HG03066 (cell line): ENCODE data around the gene MEGF11.

Experiments
- ATAC-seq: cut with Tn5 transposase; IDR thresholded peaks from one replicate; pipeline ENCODE4 v1.9.1; 2021; ENCODE audit warnings: low read depth; ENCODE audit not compliant: unreplicated experiment

Gene MEGF11

DNA sequence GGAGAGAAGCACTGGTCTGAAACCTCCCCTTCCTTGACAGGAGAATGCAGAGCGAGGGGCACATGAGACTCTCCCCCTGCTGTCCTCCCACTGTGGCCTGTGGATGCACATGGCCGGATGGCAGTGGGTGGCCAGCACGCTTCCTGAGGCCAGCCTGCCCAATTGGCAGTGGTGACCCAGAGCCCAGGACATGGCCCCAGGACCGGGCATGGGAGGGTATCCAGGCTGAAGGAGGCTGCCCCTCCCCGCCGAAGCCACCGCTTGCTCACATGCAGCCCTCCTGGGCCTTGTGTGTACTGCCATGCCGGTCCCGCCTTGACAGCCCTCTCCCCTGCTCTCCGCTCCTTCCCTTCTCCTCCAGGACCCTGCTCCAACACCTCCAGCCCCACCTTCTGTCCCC, 100.9 kb downstream of the MEGF11 start:
- no peak for ATAC-seq

- no peak for ATAC-seq
These were observed 101.7 kb downstream of the MEGF11 start for GRCh38 chr15:66151809-66152208.

DNA sequence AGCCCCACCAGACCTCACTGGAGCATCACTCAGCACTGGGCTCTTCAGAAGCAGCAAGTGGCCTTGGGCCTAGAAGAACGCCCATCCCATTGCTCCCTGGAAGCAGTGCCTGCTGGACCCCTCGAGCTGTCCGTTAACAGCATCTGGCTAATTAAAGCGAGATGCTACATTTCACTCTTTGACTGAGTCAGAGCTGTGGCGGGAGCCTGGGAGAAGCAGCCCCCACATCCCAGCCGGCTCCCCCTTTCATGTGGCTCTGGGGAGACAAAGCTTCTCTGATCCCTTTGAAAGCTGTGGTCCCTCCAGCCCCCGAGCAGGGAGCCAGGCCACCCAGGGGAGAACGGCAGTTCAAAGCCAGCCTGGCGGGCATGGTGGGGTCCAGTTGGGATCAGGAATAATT, 103.7 kb downstream of the MEGF11 start:
- ATAC-seq, result no peak

GRCh38 chr15:66148187-66148586, 105.4 kb downstream of the MEGF11 start:
- no peak for ATAC-seq

DNA sequence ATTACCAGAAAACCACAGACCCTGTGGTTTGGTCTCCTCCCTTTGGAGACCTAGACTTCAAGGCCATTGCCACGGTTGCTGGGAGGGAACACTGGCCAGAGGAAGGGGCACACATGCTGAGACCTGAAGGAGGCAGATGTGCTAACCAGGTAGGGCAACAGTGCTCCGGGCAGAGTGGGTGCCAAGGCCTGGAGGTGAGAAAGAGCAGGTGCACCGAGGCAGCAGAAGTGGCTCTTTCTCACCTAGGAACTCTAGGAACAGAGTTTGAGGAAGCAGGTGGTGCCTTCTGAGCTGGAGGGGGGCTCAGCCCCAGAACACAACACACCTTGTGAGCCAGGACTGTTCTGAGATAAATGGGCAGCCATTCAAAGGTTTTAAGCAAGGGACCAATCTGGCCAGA, 106.1 kb downstream of the MEGF11 start:
- ATAC-seq, result no peak

GRCh38 chr15:66145726-66146182, 107.8 kb downstream of the MEGF11 start:
- no peak for ATAC-seq

DNA sequence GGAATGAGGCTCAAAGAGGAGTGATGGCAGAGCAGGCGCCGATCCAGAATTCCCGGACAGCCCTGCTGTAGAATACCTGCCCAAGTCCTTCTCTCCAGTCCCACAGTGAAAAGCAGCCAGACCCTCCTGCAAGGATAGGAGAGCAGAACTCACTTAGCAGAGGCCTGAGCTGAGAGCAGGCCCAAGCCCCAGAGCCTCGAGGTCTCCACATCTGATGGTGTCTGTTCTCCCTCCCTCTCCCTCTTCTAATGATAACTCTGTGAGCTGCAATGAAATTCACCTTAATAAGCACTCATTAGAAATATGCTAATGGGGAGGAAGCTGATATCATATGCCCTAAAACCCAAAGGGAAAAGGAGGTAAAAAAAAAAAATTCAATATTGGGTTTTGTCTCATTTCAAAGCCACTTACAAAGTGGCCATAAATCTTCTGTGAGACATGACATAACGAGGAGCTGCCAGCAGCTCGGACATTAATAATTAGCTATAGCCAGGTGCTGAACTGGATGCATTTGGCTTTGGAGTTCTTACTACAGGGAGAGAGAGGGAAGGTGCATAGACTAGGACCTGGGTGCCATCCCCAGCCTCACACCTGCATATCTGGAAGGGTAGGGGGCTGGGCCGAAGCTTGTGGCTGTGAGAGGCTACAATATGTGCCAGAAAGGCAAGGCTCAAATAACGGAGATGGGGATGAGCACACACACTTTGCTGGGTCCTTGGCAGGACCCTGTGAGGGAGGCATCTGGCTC, 108.4 kb downstream of the MEGF11 start:
- ATAC-seq, result no peak

GRCh38 chr15:66142285-66142684, 111.3 kb downstream of the MEGF11 start:
- ATAC-seq, result no peak

DNA sequence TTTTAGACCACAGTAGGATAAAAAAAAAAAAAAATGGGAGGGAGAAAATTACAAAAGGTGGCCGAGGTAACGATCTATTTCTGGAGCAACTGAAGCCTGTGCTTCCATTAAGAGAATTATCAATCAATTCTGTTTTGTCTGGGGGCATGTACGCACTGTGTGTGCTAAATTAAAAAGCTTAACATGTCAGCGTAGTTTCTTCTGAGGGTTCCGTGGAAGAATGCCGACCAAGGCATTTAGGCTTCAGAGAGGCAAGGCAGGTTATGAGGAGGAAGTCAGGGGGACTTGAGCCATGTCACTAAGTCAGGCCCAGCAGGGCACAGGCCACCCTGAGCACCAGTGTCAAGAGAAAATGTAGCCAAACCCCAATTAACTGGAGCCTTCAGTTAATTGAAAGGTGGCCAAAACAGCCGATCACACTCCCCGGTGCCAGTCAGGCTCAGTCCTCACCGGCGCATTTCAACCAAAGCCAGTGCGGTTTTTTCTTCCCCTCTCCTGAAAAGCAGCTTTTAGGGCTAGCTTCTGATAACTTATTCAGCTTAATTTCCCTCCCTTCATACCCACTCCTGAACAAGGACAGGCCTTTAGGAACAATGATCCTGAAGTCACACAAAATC, 113.9 kb downstream of the MEGF11 start:
- no peak for ATAC-seq

DNA sequence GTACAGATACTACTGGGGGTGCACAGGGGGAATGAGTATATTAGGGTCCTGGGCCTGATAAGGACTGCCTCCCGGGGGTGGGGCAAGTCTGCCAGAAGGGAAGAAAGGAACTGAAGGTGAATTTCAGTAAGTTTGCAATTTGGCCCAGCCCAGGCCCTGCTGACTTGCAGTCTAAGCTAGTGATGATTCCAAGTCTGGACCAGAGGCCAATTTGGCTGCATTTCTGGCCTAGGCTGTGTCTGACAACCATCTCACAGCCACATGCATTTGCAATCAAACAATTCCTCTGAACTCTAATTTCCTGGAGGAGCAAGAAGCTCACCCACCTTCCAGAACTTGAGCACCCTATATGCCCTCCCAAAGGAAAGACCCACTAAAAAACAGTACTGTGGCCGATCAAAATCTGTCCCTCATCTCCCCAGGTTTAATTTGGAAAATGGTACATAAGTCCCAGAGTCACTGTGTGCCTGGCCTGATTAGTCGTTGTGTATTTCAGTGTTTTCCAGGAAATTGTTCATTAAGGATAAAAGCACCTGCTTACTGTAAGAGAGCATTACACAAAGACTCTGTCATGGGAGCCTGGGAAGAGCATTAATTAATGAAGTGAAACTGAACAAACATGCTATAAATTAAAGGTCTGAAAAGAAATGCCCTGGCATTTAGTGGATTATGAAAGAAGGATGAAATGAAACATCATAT, 114.5 kb downstream of the MEGF11 start:
- no peak for ATAC-seq

DNA sequence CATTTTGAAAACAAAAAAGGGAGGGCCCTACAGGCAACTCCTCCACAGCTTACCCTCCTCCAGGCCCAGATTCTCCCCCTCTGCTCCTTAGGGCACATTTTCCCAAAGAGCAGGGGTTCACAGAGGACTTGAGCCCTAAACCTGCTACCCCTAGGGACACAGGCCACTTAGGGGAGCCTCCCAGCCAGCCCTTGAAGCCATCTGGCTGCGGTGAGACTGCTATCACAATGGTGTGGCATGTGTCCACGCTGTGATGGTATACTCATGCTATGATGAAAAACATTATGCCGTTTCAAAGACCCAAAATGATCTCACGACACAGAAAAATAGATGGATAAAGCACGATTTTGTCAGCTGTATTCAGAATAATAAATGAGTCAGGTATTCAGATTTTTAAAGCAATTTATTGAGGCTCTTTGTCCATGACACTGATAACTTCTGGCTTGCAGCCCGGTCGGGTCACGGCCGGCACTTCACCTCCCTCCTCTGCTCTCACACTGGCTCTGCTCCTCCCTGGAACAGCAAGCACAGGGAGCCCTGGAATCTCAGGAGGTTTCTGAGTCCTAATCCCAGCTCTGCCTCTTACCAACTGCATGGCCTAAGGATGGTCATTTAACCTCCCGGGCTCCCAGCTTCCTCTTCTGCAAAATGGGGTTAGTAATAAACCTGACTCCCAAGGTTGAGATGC, 115.3 kb downstream of the MEGF11 start:
- no peak for ATAC-seq

DNA sequence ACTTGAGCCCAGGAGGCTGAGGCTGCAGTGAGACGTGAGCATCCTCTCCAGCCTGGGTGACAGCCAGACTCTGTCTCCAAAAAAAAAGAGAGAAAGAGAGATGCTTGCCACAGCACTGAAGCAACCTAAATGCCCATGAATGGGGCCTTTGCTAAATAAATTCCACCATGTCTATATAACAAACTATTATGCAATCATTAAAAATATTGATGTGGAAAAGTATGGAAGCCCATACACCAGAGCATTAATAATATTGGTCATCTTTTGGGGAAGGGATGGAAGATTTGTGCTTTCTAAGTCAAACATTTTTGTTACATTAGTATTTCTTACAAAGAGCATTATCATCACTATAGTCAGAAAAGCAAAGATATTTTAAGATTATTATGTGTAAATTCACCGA, 116.6 kb downstream of the MEGF11 start:
- no peak for ATAC-seq

DNA sequence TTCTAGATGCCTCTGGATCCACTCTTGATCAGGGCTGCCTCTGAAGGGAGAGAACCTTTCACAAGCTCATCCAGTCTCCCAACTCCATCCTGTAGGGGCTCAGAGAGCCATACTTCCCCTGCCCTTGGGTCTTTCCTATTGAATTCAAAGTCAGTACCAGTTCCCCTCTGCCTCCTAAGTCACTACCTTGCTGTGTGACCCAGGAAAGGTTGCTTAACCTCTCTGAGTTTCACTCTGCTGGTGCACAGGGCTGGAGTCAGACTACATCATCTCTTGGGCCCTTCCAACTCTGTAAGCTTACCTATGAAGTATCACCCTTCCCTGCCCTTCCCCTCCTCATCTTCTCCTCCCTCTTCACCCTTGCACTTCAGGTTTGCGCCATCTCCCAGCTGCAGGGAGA, 117.9 kb downstream of the MEGF11 start:
- ATAC-seq, result no peak

DNA sequence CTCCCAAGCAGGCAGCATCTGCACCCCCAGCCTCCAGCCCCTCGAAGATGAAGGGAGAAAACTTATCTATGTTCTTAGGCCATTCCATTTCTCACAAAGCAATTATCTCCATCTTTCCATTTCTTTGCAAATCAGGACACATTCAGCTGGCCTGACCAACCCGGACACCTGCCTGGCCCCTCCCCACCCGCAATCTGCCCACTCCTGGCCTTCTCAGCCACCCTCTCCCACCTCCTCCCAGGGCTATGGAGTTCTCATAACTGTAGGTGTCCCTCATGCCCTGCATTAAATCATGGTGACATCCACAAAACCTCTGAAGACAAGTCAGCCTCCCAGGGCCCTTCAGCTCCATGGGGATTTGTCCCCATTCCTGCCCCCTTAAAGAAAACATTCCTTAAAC, 119.3 kb downstream of the MEGF11 start:
- no peak for ATAC-seq

DNA sequence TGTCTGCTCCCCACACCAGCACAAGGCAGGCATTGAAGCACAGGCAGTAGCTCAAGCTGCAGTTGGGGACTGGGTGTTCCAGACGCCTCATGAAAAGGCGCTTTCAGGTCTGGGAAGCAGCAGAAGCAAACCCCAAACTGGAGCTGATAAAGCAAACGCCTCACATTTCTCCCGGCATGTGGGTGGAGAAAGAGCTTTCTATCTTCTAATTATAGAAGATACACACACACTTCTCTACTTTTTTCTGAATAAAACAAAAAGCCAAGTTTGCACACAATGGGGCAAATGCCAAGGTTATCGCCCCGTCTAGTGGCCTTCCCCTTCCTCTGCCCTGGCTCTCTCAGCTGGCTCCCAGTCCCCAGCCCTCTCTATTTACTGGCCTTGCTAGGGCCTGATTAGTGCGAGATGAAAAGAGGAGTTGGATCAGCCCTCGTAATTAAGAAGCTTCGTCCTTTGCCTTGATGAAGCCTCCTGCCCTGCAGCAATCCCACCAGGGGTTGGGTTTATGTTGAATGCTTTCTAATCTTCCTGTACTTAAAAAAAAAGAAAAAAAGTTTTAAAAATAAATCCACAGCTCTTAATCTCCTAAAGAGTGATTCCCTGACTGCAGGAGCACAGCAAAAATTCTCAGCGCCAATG, 120.2 kb downstream of the MEGF11 start:
- ATAC-seq, result no peak

DNA sequence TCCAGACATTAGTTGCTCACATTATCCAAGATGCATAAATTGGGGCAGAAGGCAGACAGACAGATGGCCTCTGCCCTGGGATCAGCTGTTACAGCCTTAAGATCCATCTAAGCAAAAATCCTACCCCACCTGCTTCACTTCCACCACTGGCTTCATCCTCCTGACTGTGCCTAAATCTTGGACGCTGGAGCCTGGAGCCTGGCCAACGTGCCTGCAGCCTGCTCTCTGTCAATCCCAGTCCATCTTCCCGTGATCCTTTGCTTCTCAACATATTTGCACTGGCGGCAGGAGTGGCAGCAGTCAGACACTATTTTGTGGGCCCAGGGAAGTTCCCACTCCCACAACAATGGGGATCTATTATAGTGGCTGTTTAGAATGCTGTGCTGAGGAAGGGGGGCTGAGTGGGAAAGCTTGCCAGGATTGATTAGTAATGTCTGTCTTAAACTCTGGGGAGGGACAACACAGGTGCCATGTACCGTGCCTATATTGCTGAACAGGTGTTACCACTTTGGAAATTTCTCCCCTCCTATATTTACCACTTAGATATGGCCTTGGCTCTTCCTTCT, 121.2 kb downstream of the MEGF11 start:
- no peak for ATAC-seq

GRCh38 chr15:66131831-66132230, 121.7 kb downstream of the MEGF11 start:
- ATAC-seq, result no peak

- no peak for ATAC-seq
These were observed 122.3 kb downstream of the MEGF11 start for GRCh38 chr15:66131200-66131599.

DNA sequence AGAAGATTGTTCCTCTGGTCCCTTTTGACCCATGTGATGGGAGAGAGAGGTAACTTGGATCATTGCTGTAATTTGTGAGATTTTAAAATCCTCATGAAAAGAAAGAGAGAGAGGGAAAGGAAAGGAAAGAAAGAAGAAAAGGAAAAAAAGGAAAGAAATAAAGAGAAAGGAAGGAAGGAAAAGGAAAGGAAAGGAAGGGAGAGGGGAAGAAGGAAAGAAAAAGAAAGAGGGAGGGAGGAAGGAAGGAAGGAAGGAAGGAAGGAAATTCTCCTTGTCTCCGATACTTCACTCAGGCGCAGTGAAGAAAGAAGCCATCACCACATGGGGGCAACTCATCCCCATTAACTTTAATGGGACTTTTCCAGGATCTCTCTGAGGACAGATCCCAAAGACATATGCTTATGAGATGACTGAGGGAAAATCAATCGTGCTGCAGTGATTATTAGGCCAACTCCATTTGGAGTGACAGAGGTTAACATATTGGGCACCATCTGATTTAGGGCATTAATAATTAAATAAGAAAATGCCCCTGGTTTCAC, 123.0 kb downstream of the MEGF11 start:
- ATAC-seq, result no peak

DNA sequence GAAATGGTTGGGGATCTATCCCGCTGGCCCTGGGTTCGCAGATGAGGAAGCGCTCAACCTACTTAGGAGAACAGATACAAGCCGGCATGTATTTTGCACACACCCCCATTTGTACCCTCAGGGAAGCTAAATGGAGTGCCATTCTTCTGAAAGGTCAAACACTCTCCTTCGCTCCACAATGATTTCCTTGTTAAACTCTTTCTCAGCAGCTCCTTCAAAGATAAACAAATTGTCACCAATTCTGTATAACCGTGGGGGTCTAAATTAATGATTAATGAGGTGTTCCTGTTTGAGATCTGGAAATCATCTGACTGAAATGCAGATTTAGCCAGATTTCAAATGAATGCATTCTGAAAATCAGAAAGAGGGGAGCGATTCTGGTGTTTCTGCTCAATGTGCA, 124.0 kb downstream of the MEGF11 start:
- no peak for ATAC-seq
